NT2/D1 (cell line): ENCODE measurements around the gene MBD3L4.

Experiments used
- DNase-seq: peaks from one replicate; pipeline ENCODE4 v3.0.0-alpha.2; 2011; ENCODE audit warnings: low read depth, low spot score
- H3K27me3 ChIP-seq: 2 replicates; pipeline ENCODE4 v1.6.0; 2011; ENCODE audit warnings: mild to moderate bottlenecking; ENCODE audit not compliant: insufficient read length, insufficient read depth
- H3K36me3 ChIP-seq: 2 replicates; pipeline ENCODE4 v1.6.1; 2011; ENCODE audit warnings: mild to moderate bottlenecking, low read length, mixed read lengths; ENCODE audit not compliant: insufficient read depth, insufficient read length
- H3K4me1 ChIP-seq: 2 replicates; pipeline ENCODE4 v1.5.1; 2011; ENCODE audit not compliant: insufficient read depth, insufficient read length
- H3K4me3 ChIP-seq: 2 replicates; pipeline ENCODE4 v1.5.1; 2011; ENCODE audit warnings: low read depth; ENCODE audit not compliant: insufficient read length
- H3K9ac ChIP-seq: 2 replicates; pipeline ENCODE4 v1.6.0; 2011; ENCODE audit warnings: low read depth; ENCODE audit not compliant: insufficient read length
- H3K9me3 ChIP-seq: 2 replicates; pipeline ENCODE4 v1.5.1; 2011; ENCODE audit warnings: mild to moderate bottlenecking, low read length; ENCODE audit not compliant: insufficient read depth
- SUZ12 ChIP-seq: IDR thresholded peaks from 2 replicates; pipeline ENCODE4 v1.6.1; 2011; ENCODE audit not compliant: insufficient read length, insufficient read depth; ENCODE audit errors: extremely low read depth
- YY1 ChIP-seq: IDR thresholded peaks from 2 replicates; pipeline ENCODE4 v1.6.1; 2011; ENCODE audit not compliant: insufficient read length, insufficient read depth
- ZNF274 ChIP-seq: IDR thresholded peaks from 2 replicates; pipeline ENCODE4 v1.6.1; 2011; ENCODE audit warnings: mild to moderate bottlenecking, low read depth, low read length

The MBD3L4 gene

DNA sequence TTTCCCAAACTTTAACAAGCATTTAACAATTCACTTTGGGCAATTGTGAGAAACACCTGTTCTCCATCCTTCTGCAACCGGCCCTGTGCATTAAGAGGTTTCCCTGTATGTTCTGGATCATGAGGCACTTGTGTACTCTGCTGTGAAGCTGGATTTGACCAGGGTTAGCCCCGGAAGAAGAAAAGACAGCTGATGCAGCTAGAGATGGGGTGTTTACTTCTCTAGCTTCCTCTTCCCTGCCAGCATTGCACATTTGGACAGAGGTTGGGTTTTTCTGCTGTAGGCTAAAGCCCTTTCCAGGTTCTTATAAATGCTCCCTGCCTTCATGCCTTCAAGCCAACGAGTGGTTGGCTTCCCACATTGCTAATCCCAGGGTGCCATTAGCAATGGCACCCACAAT, 39.6 kb downstream of the MBD3L4 start:
- no peak for TF ChIP-seq SUZ12
- no peak for TF ChIP-seq ZNF274
- no peak for TF ChIP-seq YY1
- Histone ChIP-seq H3K4me3 (no peak overlapping the region), H3K27me3 (no peaks in the 10 kb centered on the region), H3K9ac (no peak overlapping the region), H3K4me1 (no peaks in the 10 kb centered on the region), H3K9me3 (peaks cover 1% of the 10 kb centered on the region; the same call in 1 of the 2 replicates), H3K36me3 (no peaks in the 10 kb centered on the region)
- no peak for DNase-seq

GRCh38 chr19:6999933-7000332, 40.0 kb downstream of the MBD3L4 start:
- no peak for DNase-seq
- Histone ChIP-seq H3K9ac (no peak overlapping the region), H3K4me3 (no peak overlapping the region), H3K4me1 (no peaks in the 10 kb centered on the region), H3K27me3 (no peaks in the 10 kb centered on the region), H3K36me3 (no peaks in the 10 kb centered on the region), H3K9me3 (peaks cover 3% of the 10 kb centered on the region; the same call in 1 of the 2 replicates)
- TF ChIP-seq YY1, result no peak
- no peak for TF ChIP-seq ZNF274
- TF ChIP-seq SUZ12, result no peak

DNA sequence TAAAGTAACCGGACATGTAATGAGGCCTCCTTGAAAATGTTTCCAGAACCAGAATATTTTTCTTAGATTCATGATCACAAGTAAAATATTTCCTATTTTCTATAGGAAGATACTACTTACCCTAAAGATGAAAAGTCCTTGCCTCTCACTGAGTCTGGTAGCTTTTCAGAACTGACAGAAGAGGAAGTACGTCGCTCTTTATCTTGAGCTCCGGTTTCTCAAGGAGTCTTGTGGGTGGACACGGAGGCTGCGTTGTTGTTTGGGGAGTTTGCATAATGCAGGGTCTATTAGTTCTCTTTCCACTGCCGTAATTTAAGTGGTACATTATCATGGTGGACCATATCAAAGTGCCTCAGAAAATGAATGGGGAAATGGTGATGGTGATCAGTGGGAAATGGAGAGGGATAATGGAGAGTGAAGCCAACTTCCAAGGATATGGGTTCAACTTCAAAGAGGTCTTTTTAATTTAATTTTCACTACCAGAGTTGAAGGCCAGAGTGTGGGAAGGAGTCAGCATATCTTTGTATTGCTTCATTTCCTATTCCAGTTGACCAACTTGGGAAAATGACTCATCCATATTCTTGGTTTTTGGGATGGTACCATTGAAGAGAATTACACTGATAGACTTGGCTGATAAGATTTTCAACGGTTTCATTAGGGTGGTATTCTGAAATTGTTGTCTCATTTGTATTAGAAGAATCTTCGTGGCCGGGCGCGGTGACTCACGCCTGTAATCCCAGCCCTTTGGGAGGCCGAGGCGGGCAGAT, 42.1 kb downstream of the MBD3L4 start:
- TF ChIP-seq YY1 (no peak), ZNF274 (no peak), SUZ12 (no peak)

GRCh38 chr19:6996810-6997209, 43.2 kb downstream of the MBD3L4 start:
- no peaks in the 10 kb centered on the region for H3K4me1 ChIP-seq
- TF ChIP-seq YY1, result no peak
- no peak for TF ChIP-seq ZNF274
- no peak for TF ChIP-seq SUZ12
- H3K27me3 ChIP-seq, result no peaks in the 10 kb centered on the region
- no peak overlapping the region for H3K9ac ChIP-seq
- no peak overlapping the region for H3K4me3 ChIP-seq
- DNase-seq, result no peak
- peaks cover 3% of the 10 kb centered on the region; the same call in 1 of the 2 replicates for H3K9me3 ChIP-seq
- no peaks in the 10 kb centered on the region for H3K36me3 ChIP-seq

More for the DNA sequence above, 42.1 kb downstream of the MBD3L4 start:
- no peak overlapping the region for H3K9ac ChIP-seq
- DNase-seq, result no peak
- peaks cover 3% of the 10 kb centered on the region; the same call in 1 of the 2 replicates for H3K9me3 ChIP-seq
- H3K4me3 ChIP-seq, result no peak overlapping the region
- no peaks in the 10 kb centered on the region for H3K36me3 ChIP-seq
- no peaks in the 10 kb centered on the region for H3K27me3 ChIP-seq
- H3K4me1 ChIP-seq, result no peaks in the 10 kb centered on the region

DNA sequence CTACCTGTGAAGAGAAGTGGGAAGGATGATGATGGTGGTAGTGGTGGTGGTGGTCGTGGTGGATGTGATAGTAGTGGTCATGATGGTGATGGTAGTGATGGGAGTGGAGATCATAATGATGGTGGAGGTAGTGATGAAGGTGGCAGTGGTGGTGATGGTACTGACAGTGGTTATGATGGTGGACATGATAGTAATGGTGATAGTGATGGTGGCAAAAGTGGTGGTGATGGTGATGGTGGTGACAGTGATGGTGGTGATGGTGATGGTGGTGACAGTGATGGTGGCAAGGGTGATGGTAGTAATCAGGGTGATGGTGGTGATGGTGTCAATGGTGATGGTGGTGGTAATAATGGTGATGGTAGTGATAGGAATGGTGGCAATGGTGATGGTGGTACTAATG, 44.9 kb downstream of the MBD3L4 start:
- H3K9ac ChIP-seq, result no peak overlapping the region
- H3K36me3 ChIP-seq, result no peaks in the 10 kb centered on the region
- H3K9me3 ChIP-seq, result peaks cover 3% of the 10 kb centered on the region; the same call in 1 of the 2 replicates
- no peak for DNase-seq
- H3K27me3 ChIP-seq, result no peaks in the 10 kb centered on the region
- no peak overlapping the region for H3K4me3 ChIP-seq
- H3K4me1 ChIP-seq, result no peaks in the 10 kb centered on the region
- TF ChIP-seq SUZ12, result no peak
- no peak for TF ChIP-seq ZNF274
- TF ChIP-seq YY1, result no peak

GRCh38 chr19:6988257-6988656, 51.7 kb downstream of the MBD3L4 start:
- no peak for DNase-seq
- Histone ChIP-seq H3K36me3 (no peaks in the 10 kb centered on the region), H3K4me3 (no peak overlapping the region), H3K9ac (no peak overlapping the region), H3K27me3 (no peaks in the 10 kb centered on the region), H3K4me1 (no peaks in the 10 kb centered on the region), H3K9me3 (peaks cover 7% of the 10 kb centered on the region; the same call in 1 of the 2 replicates)
- TF ChIP-seq SUZ12 (no peak), ZNF274 (no peak), YY1 (no peak)

DNA sequence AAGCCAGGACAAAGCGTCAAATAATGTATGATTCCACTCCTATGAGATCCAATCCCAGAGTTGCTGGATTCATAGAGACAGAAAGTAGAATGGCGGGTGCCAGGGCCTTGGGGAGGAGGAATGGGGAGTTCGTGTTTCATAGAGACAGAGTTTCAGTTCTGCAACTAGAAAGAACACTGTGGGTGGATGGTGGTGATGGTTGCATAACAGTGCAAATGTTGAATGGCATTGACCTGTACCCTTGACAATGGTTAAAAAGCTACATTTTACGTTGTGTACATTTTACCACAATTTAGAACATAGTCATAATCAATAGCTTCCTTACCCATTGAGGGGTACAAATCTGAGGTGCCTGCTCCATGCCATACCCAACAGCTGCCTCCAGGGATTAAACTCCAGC, 52.1 kb downstream of the MBD3L4 start:
- TF ChIP-seq YY1 (no peak), SUZ12 (no peak), ZNF274 (no peak)
- Histone ChIP-seq H3K9ac (no peak overlapping the region), H3K27me3 (no peaks in the 10 kb centered on the region), H3K9me3 (peaks cover 7% of the 10 kb centered on the region; the same call in 1 of the 2 replicates), H3K36me3 (no peaks in the 10 kb centered on the region), H3K4me3 (no peak overlapping the region), H3K4me1 (no peaks in the 10 kb centered on the region)
- no peak for DNase-seq
